GDM1 (cell line): ENCODE results near the gene C5AR1.
"Not testable (repeated sequence)": the region's sequence is repeated elsewhere in the genome, so short reads cannot be mapped to it uniquely, and the experiment has no call there.

Experiments
- DNase-seq: peaks from one replicate; lab custom pipeline; 2025; lab: John Stamatoyannopoulos, UW

The C5AR1 gene

GRCh38 chr19:47284324-47284899, 25.2 kb upstream of the C5AR1 start:
- DNase-seq, result peak; percentile 14

- DNase-seq, result peak; percentile 33
Measured at GRCh38 chr19:47296036-47296435, 13.6 kb upstream of the C5AR1 start.

GRCh38 chr19:47300867-47301266, 8.8 kb upstream of the C5AR1 start:
- not testable (repeated sequence) for DNase-seq

GRCh38 chr19:47302249-47302648, 7.4 kb upstream of the C5AR1 start:
- DNase-seq, result no peak

GRCh38 chr19:47303966-47304365, 5.7 kb upstream of the C5AR1 start:
- DNase-seq, result no peak

GRCh38 chr19:47305309-47305751, 4.3 kb upstream of the C5AR1 start:
- DNase-seq, result peak; percentile 13

GRCh38 chr19:47306303-47306702, 3.4 kb upstream of the C5AR1 start:
- no peak for DNase-seq

- no peak for DNase-seq
Measured at GRCh38 chr19:47309038-47309437, 623 bp upstream of the C5AR1 start.

- no peak for DNase-seq
Measured at GRCh38 chr19:47310323-47310722, 662 bp downstream of the C5AR1 start.

- DNase-seq, result no peak
Measured at GRCh38 chr19:47310819-47311218, 1.2 kb downstream of the C5AR1 start.

GRCh38 chr19:47312366-47313006, 2.8 kb downstream of the C5AR1 start:
- DNase-seq, result no peak

GRCh38 chr19:47313754-47314295, 4.2 kb downstream of the C5AR1 start:
- DNase-seq, result no peak

GRCh38 chr19:47315125-47315821, 5.6 kb downstream of the C5AR1 start:
- peak; percentile 22 for DNase-seq

GRCh38 chr19:47316513-47316912, 6.9 kb downstream of the C5AR1 start:
- no peak for DNase-seq

GRCh38 chr19:47319923-47320871, 10.5 kb downstream of the C5AR1 start:
- DNase-seq, result no peak

GRCh38 chr19:47321630-47322029, 12.0 kb downstream of the C5AR1 start:
- DNase-seq, result no peak

GRCh38 chr19:47322058-47322457, 12.4 kb downstream of the C5AR1 start:
- no peak for DNase-seq

GRCh38 chr19:47323409-47323808, 13.7 kb downstream of the C5AR1 start:
- DNase-seq, result no peak

- no peak for DNase-seq
Measured at GRCh38 chr19:47323872-47324271, 14.2 kb downstream of the C5AR1 start.

GRCh38 chr19:47324502-47324901, 14.8 kb downstream of the C5AR1 start:
- peak; percentile 40 for DNase-seq

GRCh38 chr19:47330466-47330869, 20.8 kb downstream of the C5AR1 start:
- DNase-seq, result no peak

GRCh38 chr19:47331490-47331889, 21.8 kb downstream of the C5AR1 start:
- no peak for DNase-seq
